Activated T-cell treated with anti-CD3 and anti-CD28 coated beads, Interleukin-2, amount 50 U/mL, for 4 hours (primary cell): Measurements from ENCODE around the gene SEC31B. TPM values are rescaled to one million over a fixed set of nuclear protein-coding genes. Genes with fewer than 3 reads are reported as not detected.

Source experiments
- ATAC-seq, 2 donors: fragments of 200-7000 bp; cut with Tn5 transposase; one replicate each; pipeline ENCODE4 v1.10.0; 2021
- DNase-seq: peaks from one replicate; pipeline ENCODE4 v3.0.0-alpha.2; 2020
- H3K27me3 Mint-ChIP-seq: one replicate; pipeline ENCODE4 v1.8.0; 2021; ENCODE audit warnings: low read depth, mixed read lengths
- H3K36me3 Mint-ChIP-seq: one replicate; pipeline ENCODE4 v1.8.0; 2022; ENCODE audit warnings: mixed read lengths; ENCODE audit not compliant: insufficient read depth
- H3K4me1 Mint-ChIP-seq: one replicate; pipeline ENCODE4 v1.8.0; 2021; ENCODE audit warnings: low read depth, mixed read lengths
- H3K4me3 Mint-ChIP-seq: one replicate; pipeline ENCODE4 v1.8.0; 2021; ENCODE audit warnings: mild to moderate bottlenecking, moderate library complexity, mixed read lengths
- H3K9me3 Mint-ChIP-seq: one replicate; pipeline ENCODE4 v1.8.0; 2021; ENCODE audit warnings: mixed read lengths
- total RNA-seq, 3 donors: library from RNA; stranded (reverse); gene quantifications; one replicate each; pipeline ENCODE4 v1.2.1, GENCODE V29; 2021

SEC31B gene
- total RNA-seq, 3 donors from 2014 or later: 6.2 to 7.6 (median 6.9) TPM

DNA sequence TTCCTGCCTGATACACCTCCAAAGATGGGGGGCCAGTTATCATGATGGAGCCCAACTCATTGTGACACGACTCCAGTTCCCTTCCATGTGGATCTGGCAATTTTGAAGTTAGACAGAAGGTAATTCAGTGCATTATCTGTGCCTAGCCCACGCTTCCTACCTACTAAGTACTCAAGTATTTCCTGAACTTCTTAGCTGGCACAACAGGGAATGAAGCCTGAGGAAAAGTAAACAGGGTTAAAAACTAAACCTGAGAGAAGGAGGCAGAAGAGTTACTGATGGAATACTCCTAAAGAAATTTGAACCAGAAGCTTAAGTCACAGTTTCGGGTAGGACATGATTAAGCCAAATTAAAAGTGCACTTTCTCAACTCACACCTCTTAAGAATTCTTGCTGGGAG, 1.1 kb upstream of the SEC31B start:
- Mint-ChIP-seq H3K9me3 (no peaks in the 10 kb centered on the region), H3K4me3 (no peak overlapping the region), H3K4me1 (peaks cover 10% of the 10 kb centered on the region), H3K36me3 (peaks cover 14% of the 10 kb centered on the region), H3K27me3 (no peaks in the 10 kb centered on the region)
- DNase-seq (no peak), ATAC-seq (no peak)

DNA sequence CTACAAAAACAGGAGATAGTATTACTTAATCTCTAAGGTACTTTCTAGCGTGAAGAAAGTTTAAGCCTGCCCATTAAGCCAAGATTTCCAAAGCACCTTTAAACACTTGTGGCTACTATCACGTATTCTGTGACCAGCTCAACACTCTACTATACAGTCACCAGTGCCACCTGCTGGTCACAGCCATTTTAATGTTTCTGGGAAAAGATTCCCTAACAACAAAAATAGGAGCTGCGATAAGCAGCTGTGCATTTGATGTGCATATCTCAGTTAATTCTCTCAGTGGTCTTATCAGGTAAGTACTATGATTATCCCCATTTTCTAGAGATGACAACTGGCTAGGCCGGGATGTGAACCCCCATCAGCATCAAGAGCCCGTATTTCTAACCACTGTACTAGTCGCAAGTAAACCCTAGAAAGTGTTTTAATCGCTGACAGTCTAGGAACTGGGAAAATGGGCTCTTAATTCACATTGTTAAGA, 860 bp downstream of the SEC31B start:
- DNase-seq (peak; percentile 59), ATAC-seq (peak; percentile 68 to 78)
- peaks cover 17% of the 10 kb centered on the region for H3K36me3 Mint-ChIP-seq
- no peaks in the 10 kb centered on the region for H3K9me3 Mint-ChIP-seq
- no peaks in the 10 kb centered on the region for H3K27me3 Mint-ChIP-seq
- H3K4me1 Mint-ChIP-seq: peaks cover 9% of the 10 kb centered on the region
- H3K4me3 Mint-ChIP-seq: no peak overlapping the region

DNA sequence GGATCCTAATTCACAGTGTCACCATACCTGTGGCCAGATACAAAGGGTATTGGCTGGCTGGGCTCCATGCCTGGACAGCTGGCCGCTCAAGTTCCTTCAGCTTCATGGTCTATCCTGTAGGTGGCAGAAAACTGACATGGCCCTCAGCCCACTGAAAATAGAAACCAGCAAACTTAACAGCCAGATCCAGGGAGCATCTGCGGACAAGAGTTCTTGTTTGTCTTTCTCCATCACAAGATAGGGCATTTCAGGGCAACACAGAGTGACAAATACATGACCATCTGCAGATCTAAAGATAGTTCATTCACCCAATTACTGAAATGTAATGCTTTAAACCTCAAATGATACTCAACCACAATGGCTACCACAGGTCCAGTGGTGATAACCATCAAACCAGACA, 2.8 kb downstream of the SEC31B start:
- Mint-ChIP-seq H3K4me3 (no peak overlapping the region), H3K27me3 (no peaks in the 10 kb centered on the region), H3K36me3 (peaks cover 17% of the 10 kb centered on the region), H3K4me1 (peaks cover 16% of the 10 kb centered on the region), H3K9me3 (no peaks in the 10 kb centered on the region)
- DNase-seq (no peak), ATAC-seq (no peak)

DNA sequence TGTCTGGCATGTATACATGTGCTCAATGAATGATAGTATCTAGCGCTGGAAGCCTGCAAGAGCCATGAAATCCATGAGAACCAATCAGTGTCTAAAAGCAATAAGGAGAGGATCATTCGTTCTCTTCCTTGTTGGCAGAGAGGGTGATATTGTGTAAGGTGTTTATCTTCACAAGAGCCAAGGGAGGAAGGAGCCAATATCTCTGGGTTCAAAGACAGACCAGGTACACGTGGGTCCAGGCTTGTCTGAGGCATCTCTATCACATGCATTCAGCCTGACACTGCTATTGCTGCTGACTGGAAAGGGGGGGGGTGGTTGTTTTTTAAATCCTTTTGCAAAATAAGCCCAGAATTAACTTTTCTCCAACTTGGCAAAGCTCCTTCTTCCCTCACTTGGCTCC, 4.0 kb downstream of the SEC31B start:
- H3K4me1 Mint-ChIP-seq: peaks cover 28% of the 10 kb centered on the region
- no peaks in the 10 kb centered on the region for H3K9me3 Mint-ChIP-seq
- ATAC-seq: no peak
- no peak overlapping the region for H3K4me3 Mint-ChIP-seq
- H3K27me3 Mint-ChIP-seq: no peaks in the 10 kb centered on the region
- no peak for DNase-seq
- H3K36me3 Mint-ChIP-seq: peaks cover 17% of the 10 kb centered on the region

DNA sequence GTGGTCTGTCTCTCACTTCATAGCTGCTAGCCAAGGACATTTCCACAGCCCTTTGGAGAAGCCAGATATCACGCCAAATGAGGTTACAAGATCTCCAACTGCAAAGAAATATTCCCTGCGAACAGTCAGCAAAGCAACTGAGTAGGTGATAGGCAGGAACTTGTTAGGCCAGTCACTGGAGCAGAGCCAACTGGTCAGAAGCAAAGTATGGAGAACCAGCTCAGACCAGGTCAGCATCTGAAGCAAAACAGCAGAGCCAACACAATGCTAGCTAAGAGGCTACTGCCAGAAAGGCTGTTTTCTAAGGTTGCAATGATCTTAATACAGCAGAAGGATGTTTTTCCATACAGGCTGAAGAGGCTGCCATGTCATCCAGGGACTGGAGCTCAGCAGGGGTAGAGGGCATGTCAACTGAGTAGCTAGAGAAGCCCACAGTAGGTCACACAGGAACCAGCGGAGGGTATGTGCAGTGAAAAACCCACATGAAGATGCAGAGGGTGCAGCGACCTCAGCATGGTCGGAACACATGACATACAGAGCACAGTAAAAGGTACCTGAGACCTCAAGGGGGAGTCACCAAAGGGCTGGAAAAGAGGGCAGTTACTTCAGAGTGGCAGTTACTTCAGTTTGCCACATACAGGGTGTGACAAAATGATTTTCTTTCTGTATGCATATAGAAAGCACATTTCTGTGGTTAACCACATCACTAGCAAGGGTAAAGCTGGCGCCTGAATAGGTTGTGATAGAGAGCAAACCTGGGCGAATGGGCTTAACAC, 8.9 kb downstream of the SEC31B start:
- Mint-ChIP-seq H3K4me3 (peak overlapping the region; percentile 3), H3K36me3 (peaks cover 23% of the 10 kb centered on the region), H3K4me1 (peaks cover 66% of the 10 kb centered on the region), H3K9me3 (no peaks in the 10 kb centered on the region), H3K27me3 (no peaks in the 10 kb centered on the region)
- peak; percentile 57 for DNase-seq
- peak; percentile 77 to 83 for ATAC-seq

DNA sequence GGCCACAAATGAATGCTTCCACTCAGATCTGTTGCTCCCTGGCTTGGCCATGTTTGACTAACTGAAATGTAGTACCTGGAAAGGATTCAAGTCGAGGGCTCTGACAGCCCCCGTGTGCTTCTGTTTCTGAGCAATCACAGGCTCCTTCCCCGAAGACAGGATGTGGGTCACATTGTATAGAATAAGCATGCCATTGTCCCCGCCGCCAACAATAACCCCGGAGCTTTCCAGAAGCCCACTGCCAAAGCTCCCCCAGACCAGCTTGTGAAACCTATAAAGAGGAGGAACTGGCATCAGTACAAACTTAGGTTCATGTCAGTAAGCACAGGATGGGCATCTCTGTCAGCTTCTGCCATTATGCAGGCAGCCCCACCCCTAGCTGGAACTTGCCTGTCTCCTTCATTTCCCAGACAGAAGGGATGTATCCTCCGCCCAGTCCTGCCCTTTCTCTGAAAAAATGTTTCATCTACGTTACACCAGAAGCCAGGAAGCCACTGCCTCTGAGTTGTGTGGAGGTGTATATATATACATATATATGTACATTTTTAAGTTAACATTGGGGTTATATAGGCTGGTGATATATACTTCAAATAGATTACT, 10.3 kb downstream of the SEC31B start:
- Mint-ChIP-seq H3K9me3 (no peaks in the 10 kb centered on the region), H3K4me1 (peaks cover 66% of the 10 kb centered on the region), H3K27me3 (no peaks in the 10 kb centered on the region), H3K4me3 (peak overlapping the region; percentile 22), H3K36me3 (peaks cover 30% of the 10 kb centered on the region)
- ATAC-seq (peak; percentile 23 to 25), DNase-seq (peak; percentile 49)

DNA sequence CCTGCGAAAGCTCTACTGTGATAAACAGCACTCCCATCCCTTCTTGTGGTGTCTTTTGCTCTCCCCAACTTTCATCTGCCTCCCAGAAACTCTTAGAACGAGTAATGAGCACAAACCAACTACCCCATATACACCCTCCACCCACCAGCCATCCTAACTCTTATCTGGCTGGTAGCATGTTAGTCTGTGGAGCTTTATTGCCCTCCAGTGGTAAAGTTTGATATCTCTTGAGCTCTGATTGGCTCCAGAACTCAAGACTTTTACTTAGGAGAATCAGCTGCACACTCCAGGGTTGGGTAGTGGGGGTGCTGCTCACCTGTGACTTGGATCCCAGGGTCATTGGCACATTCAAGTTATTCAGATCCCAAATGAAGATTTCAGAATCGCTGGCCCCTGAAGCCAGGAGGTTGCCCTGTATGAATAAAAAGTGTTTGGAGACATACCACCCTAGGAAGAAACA, 10.9 kb downstream of the SEC31B start:
- Mint-ChIP-seq H3K27me3 (no peaks in the 10 kb centered on the region), H3K4me3 (peak overlapping the region; percentile 22), H3K36me3 (peaks cover 28% of the 10 kb centered on the region), H3K4me1 (peaks cover 66% of the 10 kb centered on the region), H3K9me3 (no peaks in the 10 kb centered on the region)
- peak; percentile 24 for DNase-seq
- peak; percentile 57 to 61 for ATAC-seq

DNA sequence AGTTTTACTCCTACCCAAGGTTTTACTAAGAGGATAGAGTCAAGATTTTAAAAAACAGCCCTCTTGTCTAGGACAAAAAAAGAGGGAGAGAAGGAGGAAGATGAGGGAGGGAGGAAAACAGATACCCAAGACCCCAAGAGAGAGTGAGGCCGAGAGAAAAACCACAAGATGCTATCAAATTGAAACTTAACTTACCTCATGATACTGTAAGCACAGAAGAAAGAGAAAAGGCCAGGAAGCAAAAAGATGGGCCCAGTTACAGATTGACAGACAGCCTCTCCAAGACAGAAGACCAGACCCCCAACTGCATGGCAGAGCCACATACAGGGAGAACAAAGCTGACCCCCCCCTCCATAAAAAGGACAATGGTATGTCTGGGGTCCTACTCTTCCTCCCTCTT, 11.4 kb downstream of the SEC31B start:
- ATAC-seq: no peak

DNA sequence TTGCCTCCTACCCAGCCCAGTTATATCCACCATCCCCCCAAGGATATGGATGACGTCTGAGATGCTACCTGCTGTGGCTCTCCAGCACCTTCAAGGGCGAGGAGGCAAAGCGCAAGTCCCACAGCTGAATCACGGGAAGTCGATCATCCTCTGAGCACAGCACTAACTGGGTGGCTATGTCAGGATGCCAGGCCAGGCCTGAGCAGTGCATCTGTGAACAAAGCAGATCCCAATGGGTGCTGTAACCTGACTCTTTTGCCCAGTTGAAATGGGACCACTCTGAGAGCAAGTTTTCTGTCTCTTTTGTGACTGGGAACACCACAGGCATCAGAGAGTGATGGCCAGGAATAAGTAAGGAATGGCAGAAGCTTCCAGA, 12.3 kb downstream of the SEC31B start:
- no peaks in the 10 kb centered on the region for H3K27me3 Mint-ChIP-seq
- DNase-seq: no peak
- H3K4me1 Mint-ChIP-seq: peaks cover 63% of the 10 kb centered on the region
- peaks cover 27% of the 10 kb centered on the region for H3K36me3 Mint-ChIP-seq
- no peak overlapping the region for H3K4me3 Mint-ChIP-seq
- ATAC-seq: no peak
- H3K9me3 Mint-ChIP-seq: no peaks in the 10 kb centered on the region

More for the DNA sequence above, 11.4 kb downstream of the SEC31B start:
- peaks cover 29% of the 10 kb centered on the region for H3K36me3 Mint-ChIP-seq
- DNase-seq: no peak
- H3K27me3 Mint-ChIP-seq: no peaks in the 10 kb centered on the region
- H3K4me3 Mint-ChIP-seq: no peak overlapping the region
- peaks cover 66% of the 10 kb centered on the region for H3K4me1 Mint-ChIP-seq
- H3K9me3 Mint-ChIP-seq: no peaks in the 10 kb centered on the region

DNA sequence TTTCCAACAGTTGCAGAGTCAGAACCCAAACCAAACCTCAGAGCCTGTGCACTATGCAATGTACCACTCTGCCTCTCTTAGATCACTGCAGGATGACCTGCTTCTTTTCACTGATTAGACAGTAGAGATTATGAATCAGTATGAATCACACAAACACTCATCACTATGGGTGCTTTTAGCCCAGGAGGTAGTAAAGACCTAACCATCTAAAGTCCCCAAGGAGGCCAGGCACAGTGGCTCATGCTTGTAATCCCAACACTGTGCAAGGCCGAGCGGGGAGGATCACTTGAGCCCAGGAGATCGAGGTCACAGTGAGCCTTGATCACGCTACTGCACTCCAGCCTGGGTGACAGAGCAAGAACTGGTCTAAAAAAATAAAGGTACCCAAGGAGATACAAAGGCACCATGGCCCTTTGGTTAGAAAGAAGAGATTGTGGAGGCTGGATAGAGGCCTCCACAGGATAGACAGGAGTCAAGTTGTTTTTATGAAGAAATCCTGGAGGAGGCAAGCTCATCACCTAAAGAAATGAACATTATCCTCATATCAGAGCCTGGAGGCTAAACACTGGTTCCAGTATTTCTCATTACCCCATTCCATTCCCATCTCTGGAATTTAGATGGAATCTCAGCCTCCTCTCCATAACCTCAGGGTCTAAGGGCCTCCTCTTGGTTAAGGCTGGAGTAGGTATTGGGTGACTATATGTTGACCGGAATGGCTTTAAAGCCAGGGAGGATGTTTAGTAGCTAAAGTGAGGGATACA, 12.9 kb downstream of the SEC31B start:
- peak; percentile 61 to 66 for ATAC-seq
- Mint-ChIP-seq H3K27me3 (no peaks in the 10 kb centered on the region), H3K4me1 (peaks cover 57% of the 10 kb centered on the region), H3K4me3 (peak overlapping the region; percentile 37), H3K36me3 (peaks cover 29% of the 10 kb centered on the region), H3K9me3 (no peaks in the 10 kb centered on the region)
- no peak for DNase-seq

DNA sequence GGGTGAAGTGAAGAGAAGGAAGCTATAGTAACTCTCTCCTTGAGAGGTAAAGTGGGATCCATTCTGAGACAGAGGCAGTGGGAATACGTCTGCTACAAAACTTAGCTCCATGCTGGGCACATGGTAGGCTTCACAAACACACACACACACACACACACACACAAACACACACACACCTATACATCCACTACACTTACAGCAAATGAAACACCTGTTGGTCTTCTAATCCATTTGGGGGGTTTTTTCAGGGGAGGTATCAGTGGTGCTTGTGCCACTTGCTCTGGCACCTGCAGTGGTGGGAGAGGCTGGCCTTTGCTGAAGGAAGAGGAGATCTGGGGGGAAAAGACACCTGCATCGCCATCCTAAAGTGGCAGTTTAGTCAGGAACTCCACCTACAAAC, 14.5 kb downstream of the SEC31B start:
- ATAC-seq: no peak
- peaks cover 38% of the 10 kb centered on the region for H3K36me3 Mint-ChIP-seq
- no peak overlapping the region for H3K4me3 Mint-ChIP-seq
- no peaks in the 10 kb centered on the region for H3K9me3 Mint-ChIP-seq
- DNase-seq: no peak
- peaks cover 41% of the 10 kb centered on the region for H3K4me1 Mint-ChIP-seq
- no peaks in the 10 kb centered on the region for H3K27me3 Mint-ChIP-seq

DNA sequence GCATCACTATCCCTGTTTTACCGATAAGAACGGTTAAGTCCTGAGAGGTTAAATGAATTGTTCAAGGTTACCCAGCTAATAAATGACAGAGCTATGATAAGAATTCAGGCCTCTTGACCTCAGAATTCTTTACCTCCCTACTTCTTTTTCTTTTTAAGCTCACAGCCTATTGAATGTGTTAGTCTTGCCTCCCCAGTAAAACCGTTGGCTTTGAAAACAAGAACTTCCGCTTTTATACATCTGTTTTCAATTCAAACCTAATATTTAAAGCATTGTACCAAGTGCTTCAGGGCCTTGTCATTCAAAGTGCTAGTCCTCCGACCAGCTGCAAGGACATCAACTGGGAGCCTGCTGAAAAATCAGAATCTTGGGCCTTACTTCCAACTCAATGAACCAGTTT, 15.6 kb downstream of the SEC31B start:
- Mint-ChIP-seq H3K4me3 (no peak overlapping the region), H3K36me3 (peaks cover 46% of the 10 kb centered on the region), H3K4me1 (peaks cover 30% of the 10 kb centered on the region), H3K9me3 (no peaks in the 10 kb centered on the region), H3K27me3 (no peaks in the 10 kb centered on the region)
- DNase-seq (no peak), ATAC-seq (no peak)

DNA sequence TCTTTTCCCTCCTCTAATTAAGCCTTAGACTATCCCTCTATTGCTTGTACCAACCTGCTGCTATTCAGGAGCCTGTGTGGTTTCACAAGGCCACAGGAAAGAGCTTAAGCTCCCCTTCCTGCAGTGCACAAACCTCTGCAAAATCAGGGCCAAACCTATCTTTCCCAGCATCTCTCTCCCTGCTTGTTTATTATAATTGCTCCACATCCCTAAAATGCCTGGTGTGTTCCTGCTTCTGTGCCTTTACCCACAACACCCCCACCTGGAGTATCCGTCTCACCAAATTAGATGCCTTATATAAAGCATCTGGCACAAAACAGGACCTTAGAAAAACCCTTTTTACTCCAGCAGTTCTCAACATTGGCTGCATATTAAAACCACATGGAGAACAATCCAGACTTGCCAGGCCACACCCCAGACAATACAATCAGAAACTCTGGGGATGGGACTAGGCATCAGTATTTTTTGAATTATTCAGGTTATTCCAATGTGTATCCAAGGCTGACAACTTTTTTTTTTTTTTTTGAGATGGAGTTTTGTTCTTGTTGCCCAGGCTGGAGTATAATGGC, 16.7 kb downstream of the SEC31B start:
- Mint-ChIP-seq H3K27me3 (no peaks in the 10 kb centered on the region), H3K4me3 (no peak overlapping the region), H3K36me3 (peaks cover 52% of the 10 kb centered on the region), H3K9me3 (no peaks in the 10 kb centered on the region), H3K4me1 (peaks cover 20% of the 10 kb centered on the region)
- DNase-seq (no peak), ATAC-seq (no peak)

DNA sequence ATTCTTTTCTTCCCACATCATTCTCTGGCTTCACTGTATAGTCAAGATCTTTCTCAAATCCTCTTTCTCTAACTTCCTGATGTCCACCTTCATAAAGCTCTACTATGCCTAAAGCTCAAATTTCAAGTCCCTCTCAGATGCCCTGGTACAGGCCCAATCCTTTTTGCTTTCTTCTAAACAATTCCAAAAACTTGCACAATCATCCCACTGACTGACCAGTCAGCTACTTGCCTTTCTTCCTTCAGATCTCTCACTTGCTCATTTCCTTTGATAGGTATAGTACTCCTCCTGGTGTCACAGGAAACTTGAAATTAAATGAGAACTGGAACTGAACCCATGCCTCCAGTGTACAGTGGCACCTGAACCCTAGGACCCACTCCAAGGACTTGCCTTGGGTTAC, 18.2 kb downstream of the SEC31B start:
- Mint-ChIP-seq H3K4me3 (no peak overlapping the region), H3K4me1 (peaks cover 6% of the 10 kb centered on the region), H3K36me3 (peaks cover 52% of the 10 kb centered on the region), H3K27me3 (no peaks in the 10 kb centered on the region), H3K9me3 (no peaks in the 10 kb centered on the region)
- DNase-seq (no peak), ATAC-seq (no peak)
